ENCODE measurements around the gene CHMP2A.

DNA sequence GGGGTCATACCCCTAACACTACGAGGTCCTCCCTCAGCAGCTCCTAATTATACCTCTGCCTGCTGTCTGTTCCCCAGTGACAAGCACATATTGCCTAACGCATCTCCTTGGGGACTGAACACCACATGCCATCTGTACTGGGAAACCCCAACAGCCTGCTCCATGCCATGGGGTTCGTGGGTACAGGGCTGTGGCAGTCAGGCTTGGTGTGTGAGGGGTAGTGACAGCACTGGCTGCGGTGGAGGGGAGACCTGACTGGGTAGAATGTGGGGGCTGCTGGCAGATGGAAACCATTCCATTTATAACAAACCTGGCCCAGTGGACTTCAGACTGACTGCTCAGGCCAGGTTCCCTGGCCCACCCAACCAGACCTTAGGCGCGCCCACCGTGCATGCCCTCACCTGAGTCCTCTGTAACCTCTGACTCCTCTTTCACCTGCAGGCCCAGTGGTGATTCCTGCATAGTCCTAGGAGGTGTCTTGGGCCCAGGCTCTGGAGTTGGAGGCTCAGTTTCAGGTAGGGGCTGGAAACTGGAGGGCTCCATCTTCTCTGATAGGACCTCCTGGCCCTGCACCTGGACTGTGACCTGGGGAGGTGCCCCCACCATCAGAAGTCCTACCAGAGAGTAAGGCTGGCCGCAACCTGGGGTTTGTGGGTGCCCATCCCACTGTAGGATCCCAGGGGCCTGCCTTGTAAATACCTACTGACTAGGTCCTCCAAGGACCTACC lies 15.2 kb upstream of the CHMP2A start:
- peak; percentile 33; the same call in 1 of the 2 replicates for TF ChIP-seq POLR2AphosphoS5 (IDR thresholded peaks at IDR 0.05; ENCODE audit: low read depth, low read length)
- no peak for TF ChIP-seq TAF1 (IDR thresholded peaks at IDR 0.05; ENCODE audit: borderline replicate concordance, insufficient read depth, low read length)
- TF ChIP-seq, protein P1, sequence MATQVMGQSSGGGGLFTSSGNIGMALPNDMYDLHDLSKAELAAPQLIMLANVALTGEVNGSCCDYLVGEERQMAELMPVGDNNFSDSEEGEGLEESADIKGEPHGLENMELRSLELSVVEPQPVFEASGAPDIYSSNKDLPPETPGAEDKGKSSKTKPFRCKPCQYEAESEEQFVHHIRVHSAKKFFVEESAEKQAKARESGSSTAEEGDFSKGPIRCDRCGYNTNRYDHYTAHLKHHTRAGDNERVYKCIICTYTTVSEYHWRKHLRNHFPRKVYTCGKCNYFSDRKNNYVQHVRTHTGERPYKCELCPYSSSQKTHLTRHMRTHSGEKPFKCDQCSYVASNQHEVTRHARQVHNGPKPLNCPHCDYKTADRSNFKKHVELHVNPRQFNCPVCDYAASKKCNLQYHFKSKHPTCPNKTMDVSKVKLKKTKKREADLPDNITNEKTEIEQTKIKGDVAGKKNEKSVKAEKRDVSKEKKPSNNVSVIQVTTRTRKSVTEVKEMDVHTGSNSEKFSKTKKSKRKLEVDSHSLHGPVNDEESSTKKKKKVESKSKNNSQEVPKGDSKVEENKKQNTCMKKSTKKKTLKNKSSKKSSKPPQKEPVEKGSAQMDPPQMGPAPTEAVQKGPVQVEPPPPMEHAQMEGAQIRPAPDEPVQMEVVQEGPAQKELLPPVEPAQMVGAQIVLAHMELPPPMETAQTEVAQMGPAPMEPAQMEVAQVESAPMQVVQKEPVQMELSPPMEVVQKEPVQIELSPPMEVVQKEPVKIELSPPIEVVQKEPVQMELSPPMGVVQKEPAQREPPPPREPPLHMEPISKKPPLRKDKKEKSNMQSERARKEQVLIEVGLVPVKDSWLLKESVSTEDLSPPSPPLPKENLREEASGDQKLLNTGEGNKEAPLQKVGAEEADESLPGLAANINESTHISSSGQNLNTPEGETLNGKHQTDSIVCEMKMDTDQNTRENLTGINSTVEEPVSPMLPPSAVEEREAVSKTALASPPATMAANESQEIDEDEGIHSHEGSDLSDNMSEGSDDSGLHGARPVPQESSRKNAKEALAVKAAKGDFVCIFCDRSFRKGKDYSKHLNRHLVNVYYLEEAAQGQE (IDR thresholded peaks at IDR 0.05; ENCODE audit: insufficient read depth in 1 of 2, low read depth in 2 of 2, low read length in 2 of 2): no peak
- TF ChIP-seq SIN3A (IDR thresholded peaks at IDR 0.05; ENCODE audit: borderline replicate concordance, insufficient read depth, low read length): no peak
- no peak for TF ChIP-seq FOXP2 (optimal IDR thresholded peaks at IDR 0.05; ENCODE audit: borderline replicate concordance, extremely low read depth, extremely low read length, insufficient read depth)

All from PFSK-1 (cell line).